IMR-90 (cell line): ENCODE measurements around the gene FGD3. TPM values are rescaled to one million over a fixed set of nuclear protein-coding genes. Genes with fewer than 3 reads are reported as not detected.

ENCODE experiments used
- ATAC-seq: fragments of 200-7000 bp; cut with Tn5 transposase; 2 replicates; pipeline ENCODE4 v1.9.1; 2020; ENCODE audit warnings: low read depth, mild to moderate bottlenecking, moderate library complexity
- BruUV-seq: library from RNA; stranded (reverse); fragments of 400-500 nt; replicated peaks from 2 replicates; lab custom pipeline; 2021; lab: Mats Ljungman, UMichigan
- CTCF ChIA-PET: fragments of 300-600 bp; formaldehyde crosslinking; extraction: SDS; loops from one replicate; lab custom pipeline; 2021; ENCODE audit warnings: antibody characterized with exemption; lab: Yijun Ruan, JAX
- POLR2A ChIA-PET: fragments of 300-600 bp; sonication (Branson Sonifier 250); formaldehyde crosslinking; loops from one replicate; lab custom pipeline; 2022; ENCODE audit warnings: antibody characterized with exemption; ENCODE audit not compliant: unreplicated experiment; lab: Charles Lee
- DNase-seq: peaks from one replicate; pipeline ENCODE4 v3.0.0; 2013
- H2AFZ ChIP-seq: replicated peaks from 2 replicates; pipeline ENCODE3; 2013; ENCODE audit warnings: low read length, mild to moderate bottlenecking; ENCODE audit not compliant: poor library complexity
- H2AK5ac ChIP-seq: 2 replicates; pipeline ENCODE4 v1.6.1; 2013; ENCODE audit warnings: low read depth, low read length, inconsistent platforms
- H2AK9ac ChIP-seq: replicated peaks from 2 replicates; pipeline ENCODE3; 2013; ENCODE audit warnings: mild to moderate bottlenecking, low read depth, low read length, moderate library complexity; ENCODE audit not compliant: poor library complexity
- H2BK120ac ChIP-seq: 2 replicates; pipeline ENCODE4 v1.6.1; 2013; ENCODE audit warnings: low read depth, low read length, inconsistent platforms
- H2BK15ac ChIP-seq: 3 replicates; pipeline ENCODE4 v1.6.1; 2013; ENCODE audit warnings: low read depth, low read length, inconsistent platforms
- H2BK20ac ChIP-seq: 2 replicates; pipeline ENCODE4 v1.6.1; 2013; ENCODE audit warnings: low read depth, mild to moderate bottlenecking, inconsistent platforms, low read length, moderate library complexity
- H2BK5ac ChIP-seq: 2 replicates; pipeline ENCODE4 v1.6.1; 2013; ENCODE audit warnings: mild to moderate bottlenecking, low read depth, low read length, inconsistent platforms; ENCODE audit not compliant: poor library complexity, severe bottlenecking
- H3K14ac ChIP-seq: replicated peaks from 2 replicates; pipeline ENCODE4 v1.6.1; 2013; ENCODE audit warnings: low read depth, low read length, inconsistent platforms
- H3K18ac ChIP-seq: 2 replicates; pipeline ENCODE4 v1.6.1; 2013; ENCODE audit warnings: low read depth, low read length, control low read depth
- H3K23ac ChIP-seq: 2 replicates; pipeline ENCODE4 v1.6.1; 2013; ENCODE audit warnings: low read depth, low read length, inconsistent platforms
- H3K27ac ChIP-seq: 2 replicates; pipeline ENCODE4 v1.5.1; 2013; ENCODE audit warnings: mild to moderate bottlenecking, control low read depth, low read length; ENCODE audit not compliant: insufficient read depth
- H3K27me3 ChIP-seq: 2 replicates; pipeline ENCODE4 v1.6.1; 2013; ENCODE audit warnings: low read length; ENCODE audit not compliant: control insufficient read depth, insufficient read depth
- H3K36me3 ChIP-seq: 2 replicates; pipeline ENCODE4 v1.6.1; 2013; ENCODE audit warnings: low read length, mixed read lengths; ENCODE audit not compliant: control insufficient read depth, insufficient read depth
- H3K4ac ChIP-seq: 2 replicates; pipeline ENCODE4 v1.6.1; 2013; ENCODE audit warnings: low read depth, low read length, inconsistent platforms
- H3K4me1 ChIP-seq: 2 replicates; pipeline ENCODE4 v1.6.1; 2013; ENCODE audit warnings: low read length, mixed read lengths; ENCODE audit not compliant: control insufficient read depth, insufficient read depth
- H3K4me2 ChIP-seq: 2 replicates; pipeline ENCODE4 v1.6.1; 2013; ENCODE audit warnings: low read depth, mild to moderate bottlenecking, control low read depth, low read length, moderate library complexity
- H3K4me3 ChIP-seq: 2 replicates; pipeline ENCODE4 v1.5.1; 2013; ENCODE audit warnings: low read depth, mild to moderate bottlenecking, control low read depth, low read length, moderate library complexity; ENCODE audit not compliant: insufficient read depth
- H3K56ac ChIP-seq: 2 replicates; pipeline ENCODE4 v1.6.1; 2013; ENCODE audit warnings: low read length, inconsistent platforms; ENCODE audit not compliant: insufficient read depth; ENCODE audit errors: extremely low read depth
- H3K79me1 ChIP-seq, 2 experiments: 2 replicates each; pipeline ENCODE4 v1.6.1; 2013; ENCODE audit warnings: low read length in 2 of 2, inconsistent platforms in 1 of 2, low read depth in 1 of 2
- H3K9ac ChIP-seq: 2 replicates; pipeline ENCODE4 v1.6.1; 2013; ENCODE audit warnings: low read depth, low read length, control low read depth
- H3K9me1 ChIP-seq: 2 replicates; pipeline ENCODE4 v1.6.1; 2013; ENCODE audit warnings: low read length, inconsistent platforms; ENCODE audit not compliant: insufficient read depth
- H3K9me3 ChIP-seq: 2 replicates; pipeline ENCODE4 v1.6.1; 2013; ENCODE audit warnings: low read length; ENCODE audit not compliant: control insufficient read depth, insufficient read depth
- H4K20me1 ChIP-seq: 2 replicates; pipeline ENCODE4 v1.6.1; 2013; ENCODE audit warnings: low read length, inconsistent platforms; ENCODE audit not compliant: insufficient read depth
- H4K5ac ChIP-seq: 2 replicates; pipeline ENCODE4 v1.6.1; 2013; ENCODE audit warnings: mild to moderate bottlenecking, low read depth, low read length, control low read depth
- H4K8ac ChIP-seq, 2 experiments: 2 replicates each; pipeline ENCODE4 v1.6.1; 2013; ENCODE audit warnings: low read depth in 2 of 2, low read length in 2 of 2, control low read depth in 1 of 2, inconsistent platforms in 1 of 2
- H4K91ac ChIP-seq: 2 replicates; pipeline ENCODE4 v1.6.1; 2013; ENCODE audit warnings: low read depth, low read length, inconsistent platforms; ENCODE audit not compliant: insufficient read depth
- BHLHE40 ChIP-seq: fragments of 150-350 bp; IDR thresholded peaks from 2 replicates; pipeline ENCODE4 v1.6.1; 2016; ENCODE audit warnings: mild to moderate bottlenecking, low read depth, low read length
- CEBPB ChIP-seq: IDR thresholded peaks from 2 replicates; pipeline ENCODE4 v1.6.1; 2012; ENCODE audit warnings: low read depth, low read length, improper control_type of control experiment
- CTCF ChIP-seq: conservative IDR thresholded peaks from 2 replicates; pipeline ENCODE4 v1.5.1; 2012; ENCODE audit warnings: mild to moderate bottlenecking, low read depth, low read length, improper control_type of control experiment
- ELK1 ChIP-seq: fragments of 150-350 bp; IDR thresholded peaks from 2 replicates; pipeline ENCODE4 v1.6.1; 2016; ENCODE audit warnings: low read depth, mild to moderate bottlenecking, low read length, moderate library complexity, borderline replicate concordance
- MAFK ChIP-seq: IDR thresholded peaks from 2 replicates; pipeline ENCODE4 v1.6.1; 2012; ENCODE audit warnings: low read depth, low read length, improper control_type of control experiment
- NFE2L2 ChIP-seq: fragments of 150-350 bp; IDR thresholded peaks from 2 replicates; pipeline ENCODE4 v1.6.1; 2016; ENCODE audit warnings: low read depth, mild to moderate bottlenecking, low read length
- POLR2A ChIP-seq: IDR thresholded peaks from 2 replicates; pipeline ENCODE4 v1.6.1; 2012; ENCODE audit warnings: mild to moderate bottlenecking, low read depth, low read length
- RAD21 ChIP-seq: IDR thresholded peaks from 2 replicates; pipeline ENCODE4 v1.6.1; 2012; ENCODE audit warnings: low read length, improper control_type of control experiment
- WGBS, 2 experiments: methylation state at CpG; one replicate each; pipeline versions ENCODE4 v1.1.5 to v1.1.7; 2013; ENCODE audit warnings: missing lambda C conversion rate in 2 of 2; ENCODE audit not compliant: insufficient read length in 1 of 2; ENCODE audit errors: extremely low coverage in 2 of 2; 5-methylcytosine and 5-hydroxymethylcytosine counted together
- dilution Hi-C: fragments of 300-500 bp; cut with HindIII; formaldehyde crosslinking; loops from one replicate; pipeline ENCODE4 v1.14.3; 2018; ENCODE audit warnings: low sequenced_read_pairs; ENCODE audit not compliant: unreplicated experiment
- in situ Hi-C: fragments of 300-500 bp; cut with MboI; formaldehyde crosslinking; loops from 3 replicates; pipeline ENCODE4 v1.14.3; 2019; ENCODE audit warnings: low sequenced_read_pairs, inconsistent platforms, mixed read lengths
- intact Hi-C: fragments of 100-400 bp; cut with micrococcal nuclease; formaldehyde crosslinking; loops from 2 replicates; pipeline ENCODE4 v1.10.0; 2022
- polyA plus RNA-seq, 3 experiments: library from polyadenylated mRNA; depleted of rRNA; stranded (reverse); fragments of >200 nt; gene quantifications; 2 replicates each; pipeline ENCODE4 v1.2.3, GENCODE V29; 2012; ENCODE audit warnings: low replicate concordance in 1 of 3
- total RNA-seq: library from RNA; depleted of rRNA; stranded (reverse); fragments of >200 nt; gene quantifications from 2 replicates; pipeline ENCODE4 v1.2.3, GENCODE V29; 2012

The FGD3 gene
- total and polyA plus RNA-seq, 2 of the 4 experiments (the other 2 are of a cell fraction), result not detected

GRCh38 chr9:93065135-93065720 is 117.9 kb downstream of the FGD3 start:
- no peak overlapping the region for H2AK9ac ChIP-seq
- no CpG with 5 or more reads among the region's 15 CpGs for WGBS, 2 experiments
- H3K18ac ChIP-seq, result no peak overlapping the region
- no peak overlapping the region for H3K27ac ChIP-seq
- no peak overlapping the region for H2BK20ac ChIP-seq
- no peaks in the 10 kb centered on the region for H3K79me1 ChIP-seq
- H3K23ac ChIP-seq, result no peak overlapping the region
- peaks cover 2% of the 10 kb centered on the region; the same call in 1 of the 2 replicates for H3K4me1 ChIP-seq
- H3K36me3 ChIP-seq, result no peaks in the 10 kb centered on the region
- H3K9me1 ChIP-seq, result no peaks in the 10 kb centered on the region; the same call in 1 of the 2 replicates
- H3K4me2 ChIP-seq, result no peak overlapping the region
- ATAC-seq (no peak), DNase-seq (no peak)
- H3K4me3 ChIP-seq, result no peak overlapping the region
- no peak overlapping the region for H4K5ac ChIP-seq
- H2BK5ac ChIP-seq, result no peak overlapping the region
- TF ChIP-seq ELK1 (no peak), MAFK (no peak), NFE2L2 (no peak), CTCF (no peak), CEBPB (no peak), BHLHE40 (no peak), RAD21 (no peak), POLR2A (no peak)
- no peaks in the 10 kb centered on the region for H3K9me3 ChIP-seq
- no TSS peak for BruUV-seq
- in situ Hi-C loops, result no loop called here
- no peak overlapping the region for H4K8ac ChIP-seq
- POLR2A ChIA-PET, result no interaction called here
- H2AK5ac ChIP-seq, result no peak overlapping the region
- peaks cover 4% of the 10 kb centered on the region; the same call in 1 of the 2 replicates for H3K27me3 ChIP-seq
- CTCF ChIA-PET, result no interaction called here
- intact Hi-C loops, result no loop called here
- H2AFZ ChIP-seq, result no peak overlapping the region
- H2BK15ac ChIP-seq, result no peak overlapping the region
- H4K20me1 ChIP-seq, result no peaks in the 10 kb centered on the region
- no peak overlapping the region for H3K14ac ChIP-seq
- H3K9ac ChIP-seq, result no peak overlapping the region
- no peak overlapping the region for H4K91ac ChIP-seq
- H3K56ac ChIP-seq, result no peak overlapping the region
- dilution Hi-C loops, result no loop called here
- H3K4ac ChIP-seq, result no peak overlapping the region
- no peak overlapping the region for H2BK120ac ChIP-seq
